Breast epithelium (tissue), 4 donors: ENCODE measurements around the gene ACLY. TPM values are rescaled to one million over a fixed set of nuclear protein-coding genes. Genes with fewer than 3 reads are reported as not detected.

ENCODE experiments used
- DNase-seq, 2 donors: peaks; one replicate each; pipeline ENCODE4 v3.0.0-alpha.2; 2019; ENCODE audit warnings: low spot score in 2 of 2
- H3K27ac ChIP-seq, 2 donors: fragments of 200-600 bp; sonication (generic) in 1 of 2; one replicate each; pipeline ENCODE4 v1.5.1; 2016 to 2019; ENCODE audit warnings: mild to moderate bottlenecking in 1 of 2
- H3K27me3 ChIP-seq, 2 donors: fragments of 200-600 bp; sonication (generic) in 1 of 2; one replicate each; pipeline versions ENCODE4 v1.5.1 to v1.6.0; 2017 to 2019; ENCODE audit warnings: control low read depth in 1 of 2, mild to moderate bottlenecking in 1 of 2
- H3K36me3 ChIP-seq: fragments of 200-600 bp; one replicate; pipeline ENCODE4 v1.5.1; 2019
- H3K4me1 ChIP-seq, 2 donors: fragments of 200-600 bp; sonication (generic); one replicate each; pipeline ENCODE4 v1.5.1; 2016 to 2019; ENCODE audit warnings: control low read depth in 1 of 2
- H3K4me3 ChIP-seq, 3 donors: fragments of 200-600 bp; sonication (generic); 1 replicate in 2 of 3; 2 replicates in 1 of 3; pipeline ENCODE4 v1.5.1; 2016 to 2019; ENCODE audit warnings: mild to moderate bottlenecking in 3 of 3, moderate library complexity in 2 of 3
- H3K9me3 ChIP-seq, 2 donors: fragments of 200-600 bp; sonication (generic) in 1 of 2; one replicate each; pipeline ENCODE4 v1.5.1; 2016 to 2019; ENCODE audit warnings: control low read depth in 1 of 2
- CTCF ChIP-seq, 3 donors: fragments of 450-650 bp; IDR thresholded peaks; one replicate each; pipeline ENCODE4 v1.5.1; 2016 to 2017; ENCODE audit warnings: antibody characterized with exemption in 3 of 3, mild to moderate bottlenecking in 3 of 3, moderate library complexity in 3 of 3
- POLR2A ChIP-seq: fragments of 450-650 bp; IDR thresholded peaks from one replicate; pipeline ENCODE4 v1.6.1; 2016; ENCODE audit warnings: antibody characterized with exemption, mild to moderate bottlenecking, moderate library complexity
- POLR2AphosphoS5 ChIP-seq, 3 donors: sonication (generic); formaldehyde crosslinking; IDR thresholded peaks; one replicate each; pipeline ENCODE4 v1.6.1; 2017; ENCODE audit warnings: antibody characterized with exemption in 3 of 3
- intact Hi-C: fragments of 100-400 bp; cut with DNase I; formaldehyde crosslinking; loops from one replicate; pipeline ENCODE4 v1.15.1; 2023; ENCODE audit warnings: low total_unique reads
- total RNA-seq, 3 donors: library from RNA; depleted of rRNA; stranded (reverse); fragments of >200 nt; gene quantifications; one replicate each; pipeline ENCODE4 v1.1.0, GENCODE V29; 2016

Gene ACLY
- total RNA-seq, 3 donors from 2014 or later, result 50.1 to 84.2 (median 66.3) TPM

DNA sequence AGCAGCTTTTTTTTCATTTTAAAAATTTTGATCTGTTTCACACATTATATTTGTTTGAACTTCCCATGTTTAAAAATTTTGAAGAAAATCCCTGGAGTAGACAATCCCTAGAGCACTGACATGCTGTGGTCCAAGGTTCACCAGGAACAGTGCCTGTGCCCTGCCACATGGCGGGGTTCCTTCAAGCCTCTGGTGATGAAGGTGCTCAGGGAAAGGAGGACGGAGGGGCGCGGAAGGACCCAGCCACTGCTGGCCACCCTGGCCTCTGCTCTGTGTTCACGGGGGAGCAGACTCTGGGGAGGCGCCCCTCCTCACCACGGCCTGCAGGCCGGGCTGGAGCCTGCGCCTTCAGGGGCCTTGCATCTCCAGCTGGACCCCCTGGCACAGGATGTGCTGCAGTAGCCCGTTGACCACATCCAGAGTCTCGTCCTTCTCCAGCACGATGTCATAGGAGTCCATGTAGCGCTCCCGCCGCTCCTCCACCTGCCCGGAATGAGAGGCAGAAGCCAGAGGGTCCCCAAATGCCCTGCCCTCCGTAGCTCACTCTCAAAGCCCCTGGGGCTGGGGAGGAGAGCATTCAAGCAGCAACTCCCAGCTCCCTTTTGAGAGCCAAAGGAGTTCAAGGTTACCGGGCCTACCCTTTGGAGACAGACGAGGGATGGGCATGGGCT is 93.4 kb downstream of the ACLY start:
- Histone ChIP-seq H3K4me3 (no peak overlapping the region), H3K36me3 (no peaks in the 10 kb centered on the region), H3K9me3 (no peaks in the 10 kb centered on the region), H3K27ac (no peak overlapping the region), H3K27me3 (no peaks in the 10 kb centered on the region), H3K4me1 (no peaks in the 10 kb centered on the region)
- intact Hi-C loops, result no loop called here
- peak in 1 of 2 donors; percentile 34 for DNase-seq
- TF ChIP-seq POLR2AphosphoS5 (IDR thresholded peaks at IDR 0.05) (no peak), CTCF (IDR thresholded peaks at IDR 0.05) (no peak)

- H3K27me3 ChIP-seq, result no peaks in the 10 kb centered on the region
- intact Hi-C loops, result no loop called here
- no peak overlapping the region for H3K4me3 ChIP-seq
- DNase-seq, result no peak
- H3K27ac ChIP-seq, result peak overlapping the region in 1 of 2 donors; percentile 32
- TF ChIP-seq CTCF (IDR thresholded peaks at IDR 0.05), result no peak
- TF ChIP-seq POLR2A, result no peak
- no peak for TF ChIP-seq POLR2AphosphoS5 (IDR thresholded peaks at IDR 0.05)
- no peaks in the 10 kb centered on the region for H3K4me1 ChIP-seq
- no peaks in the 10 kb centered on the region for H3K9me3 ChIP-seq
- H3K36me3 ChIP-seq, result no peaks in the 10 kb centered on the region
Observed at GRCh38 chr17:41824086-41824485, 94.7 kb downstream of the ACLY start.

- no peaks in the 10 kb centered on the region for H3K27me3 ChIP-seq
- no peaks in the 10 kb centered on the region for H3K9me3 ChIP-seq
- no peaks in the 10 kb centered on the region for H3K36me3 ChIP-seq
- H3K4me3 ChIP-seq, result no peak overlapping the region
- peak overlapping the region in 1 of 2 donors; percentile 26 for H3K27ac ChIP-seq
- DNase-seq, result no peak
- TF ChIP-seq POLR2AphosphoS5 (IDR thresholded peaks at IDR 0.05), result no peak
- TF ChIP-seq CTCF (IDR thresholded peaks at IDR 0.05), result no peak
- no peak for TF ChIP-seq POLR2A
- intact Hi-C loops, result no loop called here
- H3K4me1 ChIP-seq, result no peaks in the 10 kb centered on the region
Observed at GRCh38 chr17:41823580-41823979, 95.2 kb downstream of the ACLY start.

- H3K27me3 ChIP-seq, result no peaks in the 10 kb centered on the region
- no peak overlapping the region for H3K4me3 ChIP-seq
- H3K4me1 ChIP-seq, result no peaks in the 10 kb centered on the region
- intact Hi-C loops, result no loop called here
- TF ChIP-seq POLR2AphosphoS5 (IDR thresholded peaks at IDR 0.05) (no peak), POLR2A (no peak), CTCF (IDR thresholded peaks at IDR 0.05) (no peak)
- no peak overlapping the region for H3K27ac ChIP-seq
- DNase-seq, result no peak
- no peaks in the 10 kb centered on the region for H3K9me3 ChIP-seq
- no peaks in the 10 kb centered on the region for H3K36me3 ChIP-seq
Observed at GRCh38 chr17:41823141-41823524, 95.6 kb downstream of the ACLY start.

- intact Hi-C loops, result no loop called here
- Histone ChIP-seq H3K27ac (peak overlapping the region in 1 of 2 donors; percentile 19), H3K36me3 (no peaks in the 10 kb centered on the region), H3K4me1 (no peaks in the 10 kb centered on the region), H3K4me3 (no peak overlapping the region), H3K9me3 (no peaks in the 10 kb centered on the region), H3K27me3 (no peaks in the 10 kb centered on the region)
- DNase-seq, result no peak
- TF ChIP-seq POLR2A (no peak), POLR2AphosphoS5 (IDR thresholded peaks at IDR 0.05) (no peak), CTCF (IDR thresholded peaks at IDR 0.05) (no peak)
Observed at GRCh38 chr17:41822216-41823140, 96.3 kb downstream of the ACLY start.
